Thyroid gland (tissue), 4 donors: ENCODE results near the gene ZBTB4. TPM values are rescaled to one million over a fixed set of nuclear protein-coding genes. Genes with fewer than 3 reads are reported as not detected.
A peak's percentile ranks its signal among the peaks of the same experiment; 100 is the strongest.

Source experiments
- DNase-seq, 2 donors: peaks; one replicate each; pipeline ENCODE4 v3.0.0-alpha.2; 2019
- H3K27ac ChIP-seq, 3 donors: fragments of 200-600 bp; sonication (generic); 1 replicate in 2 of 3; 2 replicates in 1 of 3; pipeline ENCODE4 v1.5.1; 2016 to 2019; ENCODE audit warnings: mild to moderate bottlenecking in 1 of 3, moderate library complexity in 1 of 3
- H3K27me3 ChIP-seq: fragments of 200-600 bp; sonication (generic); one replicate; pipeline ENCODE4 v1.5.1; 2019
- H3K36me3 ChIP-seq, 2 donors: fragments of 200-600 bp; sonication (generic); one replicate each; pipeline ENCODE4 v1.5.1; 2016 to 2019
- H3K4me1 ChIP-seq, 2 donors: fragments of 200-600 bp; sonication (generic); one replicate each; pipeline ENCODE4 v1.5.1; 2017 to 2019
- H3K4me3 ChIP-seq, 3 donors: fragments of 200-600 bp; sonication (generic); replicated peaks in 1 of 3; 1 replicate in 2 of 3; 2 replicates in 1 of 3; pipeline ENCODE4 v1.5.1; 2016; ENCODE audit warnings: mild to moderate bottlenecking in 1 of 3
- H3K9me3 ChIP-seq: fragments of 200-600 bp; sonication (generic); one replicate; pipeline ENCODE4 v1.5.1; 2017
- CTCF ChIP-seq, 6 experiments: fragments of 200-600 bp in 3 of 6; fragments of 450-650 bp in 3 of 6; sonication (generic) in 3 of 6; IDR thresholded peaks; one replicate each; pipeline ENCODE4 v1.5.1; 2016 to 2019; ENCODE audit warnings: antibody characterized with exemption in 6 of 6, mild to moderate bottlenecking in 2 of 6, inconsistent platforms in 1 of 6, moderate library complexity in 1 of 6
- POLR2A ChIP-seq, 2 donors: fragments of 450-650 bp; IDR thresholded peaks; one replicate each; pipeline ENCODE4 v1.6.1; 2017; ENCODE audit warnings: antibody characterized with exemption in 2 of 2, mild to moderate bottlenecking in 2 of 2, moderate library complexity in 1 of 2
- WGBS, 2 donors: methylation state at CpG; one replicate each; pipeline ENCODE4 v1.1.5; 2017; 5-methylcytosine and 5-hydroxymethylcytosine counted together
- intact Hi-C: fragments of 100-400 bp; cut with DNase I; formaldehyde crosslinking; loops from one replicate; pipeline ENCODE4 v1.15.1; 2023
- total RNA-seq, 4 donors: library from RNA; depleted of rRNA; stranded (reverse); fragments of >200 nt; gene quantifications; one replicate each; pipeline ENCODE4 v1.2.3, GENCODE V29; 2016

The ZBTB4 gene
- total RNA-seq, 4 donors from 2014 or later: 58.5 to 85.2 (median 79.9) TPM

DNA sequence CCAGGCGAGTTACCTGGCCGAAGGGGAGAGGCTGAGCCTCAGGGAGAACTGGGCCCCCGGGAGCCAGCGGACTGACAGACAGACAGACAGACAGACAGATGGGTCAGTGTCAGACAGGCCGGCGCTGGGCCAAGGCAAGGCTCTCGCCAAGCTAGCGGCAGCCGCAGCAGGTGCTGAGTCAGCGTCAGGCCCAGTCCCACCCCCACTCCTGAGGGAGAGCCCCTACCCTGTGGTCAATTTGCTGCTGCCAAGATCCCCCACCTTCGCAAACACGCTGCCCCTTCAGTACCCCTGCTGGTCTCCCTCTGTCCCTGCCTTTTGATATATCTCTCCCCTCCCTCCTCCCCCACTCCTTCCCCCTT, 38.6 kb downstream of the ZBTB4 start:
- peak overlapping the region in 2 of 3 donors; percentile 69 to 82 for H3K27ac ChIP-seq
- peak overlapping the region in 1 of 3 donors; percentile 51 for H3K4me3 ChIP-seq
- no peak for TF ChIP-seq POLR2A (IDR thresholded peaks at IDR 0.05)
- no peak for TF ChIP-seq CTCF (IDR thresholded peaks at IDR 0.05)
- peaks cover 34 to 62% of the 10 kb centered on the region in 2 donors for H3K4me1 ChIP-seq
- H3K36me3 ChIP-seq: no peaks in the 10 kb centered on the region
- intact Hi-C loops: loop anchor here (5.0 kb wide), 1 partner anchor 36 kb away; the partner anchor contains the start of gene ZBTB4
- 15 to 28% methylated on average over 2 to 11 of the region's 12 CpGs for WGBS, 2 donors
- DNase-seq: peak; percentile 75 to 79
- no peaks in the 10 kb centered on the region for H3K9me3 ChIP-seq
- no peaks in the 10 kb centered on the region for H3K27me3 ChIP-seq

GRCh38 chr17:7440113-7440833, 39.2 kb downstream of the ZBTB4 start:
- Histone ChIP-seq H3K9me3 (no peaks in the 10 kb centered on the region), H3K27me3 (no peaks in the 10 kb centered on the region), H3K4me3 (peak overlapping the region in 2 of 3 donors; percentile 42 to 51), H3K4me1 (peaks cover 35 to 58% of the 10 kb centered on the region in 2 donors), H3K36me3 (no peaks in the 10 kb centered on the region), H3K27ac (peak overlapping the region in 2 of 3 donors; percentile 69 to 82)
- 2% methylated on average over 28 to 37 of the region's 46 CpGs for WGBS, 2 donors
- peak; percentile 94 to 95 for DNase-seq
- intact Hi-C loops: loop anchor here (5.0 kb wide), 1 partner anchor 37 kb away; the partner anchor contains the start of gene ZBTB4
- peak in 1 of 6 experiments; percentile 9 for TF ChIP-seq CTCF (IDR thresholded peaks at IDR 0.05)
- peak in 1 of 2 donors; percentile 36 for TF ChIP-seq POLR2A (IDR thresholded peaks at IDR 0.05)

DNA sequence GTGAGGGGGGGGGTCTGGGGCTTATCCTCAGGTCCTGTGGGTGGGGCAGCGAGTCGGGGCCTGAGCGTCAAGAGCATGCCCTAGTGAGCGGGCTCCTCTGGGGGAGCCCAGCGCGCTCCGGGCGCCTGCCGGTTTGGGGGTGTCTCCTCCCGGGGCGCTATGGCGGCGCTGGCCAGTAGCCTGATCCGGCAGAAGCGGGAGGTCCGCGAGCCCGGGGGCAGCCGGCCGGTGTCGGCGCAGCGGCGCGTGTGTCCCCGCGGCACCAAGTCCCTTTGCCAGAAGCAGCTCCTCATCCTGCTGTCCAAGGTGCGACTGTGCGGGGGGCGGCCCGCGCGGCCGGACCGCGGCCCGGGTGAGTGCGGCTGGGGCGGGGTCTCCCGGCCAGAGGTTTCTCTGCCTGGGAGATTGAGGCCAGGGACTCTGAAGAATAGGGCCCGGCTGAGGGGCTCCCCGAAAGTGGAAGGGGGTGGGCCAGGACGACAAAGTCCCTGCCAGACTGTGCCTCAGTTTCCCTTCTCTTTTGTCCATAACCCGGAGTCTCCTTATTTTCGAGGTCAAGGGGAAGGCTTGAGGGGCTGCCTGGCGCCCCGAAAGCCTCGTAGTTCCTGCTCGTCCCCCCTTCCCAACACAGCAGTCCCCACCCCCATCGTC, 39.8 kb downstream of the ZBTB4 start, which contains the start of gene FGF11:
Gene FGF11 (plus strand): TSS at position 51 of the 651 bp plus-strand sequence. CDS start 109 bp downstream, at position 160.
- peak within 1 kb of the TSS in 2 of 3 donors; percentile 42 to 51 for H3K4me3 ChIP-seq
- intact Hi-C loops: loop anchor here (5.0 kb wide), 3 partner anchors 38 to 123 kb away; partner anchors contain the start of genes KCTD11, SENP3 and ZBTB4
- peak within 1 kb of the TSS in 2 of 3 donors; percentile 69 to 82 for H3K27ac ChIP-seq

DNA sequence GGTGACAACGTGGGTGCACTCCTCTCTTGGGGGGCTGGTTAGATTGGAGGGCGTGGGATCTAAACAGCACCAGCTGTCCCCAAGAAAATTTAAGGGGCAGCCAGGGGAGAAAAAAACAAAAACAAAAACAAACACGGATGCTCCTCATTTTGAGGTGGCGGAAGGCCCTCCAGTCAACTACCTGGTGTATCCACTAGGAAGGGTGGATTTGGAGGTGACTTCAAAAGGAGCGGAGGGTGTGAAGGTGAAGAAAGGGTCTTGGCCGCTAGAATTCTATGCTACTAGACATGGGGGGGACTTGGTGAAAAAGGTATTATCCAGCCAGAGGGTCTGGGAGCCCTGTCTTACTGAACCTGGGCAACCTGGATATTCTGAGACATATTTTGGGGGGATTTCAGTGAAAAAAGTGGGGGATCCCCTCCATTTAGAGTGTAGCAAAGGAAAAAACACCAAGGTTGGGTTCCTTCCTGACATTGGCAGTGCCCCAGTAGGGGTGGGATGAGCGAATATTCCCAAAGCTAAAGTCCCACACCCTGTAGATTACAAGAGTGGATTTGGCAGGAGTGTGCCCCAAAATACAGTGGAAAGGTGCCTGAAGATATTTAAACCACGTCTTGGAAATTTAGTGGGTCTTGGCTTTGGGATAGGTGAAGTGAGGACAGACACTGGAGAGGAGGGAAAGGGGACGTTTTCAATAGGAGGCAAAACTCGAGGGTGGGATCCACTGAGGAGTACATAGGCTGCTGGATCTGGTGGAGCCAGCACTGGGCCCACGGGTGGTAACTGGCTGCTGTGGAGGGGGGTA, 40.6 kb downstream of the ZBTB4 start:
- intact Hi-C loops: loop anchor here (5.0 kb wide), 2 partner anchors 87 to 123 kb away; partner anchors contain the start of genes KCTD11 and SENP3
- TF ChIP-seq POLR2A (IDR thresholded peaks at IDR 0.05): no peak
- TF ChIP-seq CTCF (IDR thresholded peaks at IDR 0.05): no peak
- Histone ChIP-seq H3K36me3 (no peaks in the 10 kb centered on the region), H3K9me3 (no peaks in the 10 kb centered on the region), H3K4me3 (peak overlapping the region in 1 of 3 donors; percentile 51), H3K27me3 (no peaks in the 10 kb centered on the region), H3K4me1 (peaks cover 31 to 51% of the 10 kb centered on the region in 2 donors), H3K27ac (peak overlapping the region in 1 of 3 donors; percentile 63)
- DNase-seq: no peak
- WGBS, 2 donors: 41 to 44% methylated on average over 11 of the region's 11 CpGs

More for the DNA sequence above, 39.8 kb downstream of the ZBTB4 start, which contains the start of gene FGF11:
- Histone ChIP-seq H3K4me1 (peaks cover 31 to 53% of the 10 kb centered on the region in 2 donors), H3K9me3 (no peaks in the 10 kb centered on the region), H3K36me3 (no peaks in the 10 kb centered on the region), H3K27me3 (no peaks in the 10 kb centered on the region)
- WGBS, 2 donors: 2% methylated on average over 14 to 23 of the region's 50 CpGs
- no peak for TF ChIP-seq POLR2A (IDR thresholded peaks at IDR 0.05)
- no peak for TF ChIP-seq CTCF (IDR thresholded peaks at IDR 0.05)
- DNase-seq: peak; percentile 19 to 24
